Hepatocyte (in vitro differentiated cells): ENCODE data around the gene ZSWIM1.

Source experiments
- EZH2 ChIP-seq: fragments of 200-600 bp; sonication (generic); IDR thresholded peaks from 2 replicates; pipeline ENCODE4 v1.6.1; 2016; ENCODE audit warnings: antibody characterized with exemption, mild to moderate bottlenecking, borderline replicate concordance
- EZH2phosphoT487 ChIP-seq: fragments of 200-600 bp; sonication (generic); IDR thresholded peaks from one replicate; pipeline ENCODE4 v1.6.1; 2018; ENCODE audit warnings: antibody characterized with exemption, mild to moderate bottlenecking, low read depth, moderate library complexity; ENCODE audit not compliant: unreplicated experiment, severe bottlenecking
- TF ChIP-seq, protein P1 (sequence below): fragments of 200-600 bp; sonication (generic); IDR thresholded peaks from 2 replicates; pipeline ENCODE4 v1.5.1; 2016; ENCODE audit warnings: antibody characterized with exemption, mild to moderate bottlenecking; ENCODE audit not compliant: poor library complexity

DNA sequence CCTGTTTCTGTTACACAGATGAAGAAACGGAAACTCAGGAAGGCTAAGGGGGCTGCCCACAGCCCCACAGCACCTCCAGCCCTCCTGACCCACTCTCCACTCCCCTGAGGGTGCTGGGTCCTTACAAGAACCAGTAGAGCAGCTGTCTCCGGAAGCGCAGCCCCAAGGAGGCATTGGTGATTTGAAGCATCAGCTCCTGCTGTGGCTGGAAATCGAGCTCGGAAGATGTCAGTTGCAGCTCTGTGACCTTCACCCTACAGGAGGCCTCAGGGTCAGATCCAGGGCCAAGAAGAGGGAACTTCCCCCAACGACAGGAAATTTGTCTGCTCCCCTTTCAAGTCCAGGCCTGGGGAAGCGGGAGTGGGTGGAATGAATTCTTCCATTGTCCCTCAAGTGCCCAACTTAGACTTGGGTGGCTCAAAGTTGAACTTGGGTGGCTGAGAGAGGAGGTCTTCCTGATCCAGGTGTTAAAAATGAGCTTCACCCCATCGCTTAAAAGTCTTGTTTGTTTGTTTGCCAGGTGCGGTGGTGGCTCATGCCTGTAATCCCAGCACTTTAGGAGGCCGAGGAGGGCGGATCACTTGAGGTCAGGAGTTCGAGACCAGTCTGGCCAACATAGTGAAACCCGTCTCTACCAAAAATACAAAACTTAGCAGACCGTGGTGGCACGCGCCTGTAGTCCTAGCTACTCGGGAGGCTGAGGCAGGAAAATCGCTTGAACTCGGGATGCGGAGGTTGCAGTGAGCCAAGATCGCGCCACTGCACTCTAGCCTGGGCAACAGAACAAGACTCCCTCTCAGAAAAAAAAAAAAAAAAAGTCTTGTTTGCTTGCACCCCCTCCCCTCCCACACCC is 29.0 kb downstream of the ZSWIM1 start:
- TF ChIP-seq, protein P1, sequence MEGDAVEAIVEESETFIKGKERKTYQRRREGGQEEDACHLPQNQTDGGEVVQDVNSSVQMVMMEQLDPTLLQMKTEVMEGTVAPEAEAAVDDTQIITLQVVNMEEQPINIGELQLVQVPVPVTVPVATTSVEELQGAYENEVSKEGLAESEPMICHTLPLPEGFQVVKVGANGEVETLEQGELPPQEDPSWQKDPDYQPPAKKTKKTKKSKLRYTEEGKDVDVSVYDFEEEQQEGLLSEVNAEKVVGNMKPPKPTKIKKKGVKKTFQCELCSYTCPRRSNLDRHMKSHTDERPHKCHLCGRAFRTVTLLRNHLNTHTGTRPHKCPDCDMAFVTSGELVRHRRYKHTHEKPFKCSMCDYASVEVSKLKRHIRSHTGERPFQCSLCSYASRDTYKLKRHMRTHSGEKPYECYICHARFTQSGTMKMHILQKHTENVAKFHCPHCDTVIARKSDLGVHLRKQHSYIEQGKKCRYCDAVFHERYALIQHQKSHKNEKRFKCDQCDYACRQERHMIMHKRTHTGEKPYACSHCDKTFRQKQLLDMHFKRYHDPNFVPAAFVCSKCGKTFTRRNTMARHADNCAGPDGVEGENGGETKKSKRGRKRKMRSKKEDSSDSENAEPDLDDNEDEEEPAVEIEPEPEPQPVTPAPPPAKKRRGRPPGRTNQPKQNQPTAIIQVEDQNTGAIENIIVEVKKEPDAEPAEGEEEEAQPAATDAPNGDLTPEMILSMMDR = no peak
- TF ChIP-seq EZH2 = no peak
- no peak for TF ChIP-seq EZH2phosphoT487
